ENCODE data around the gene NT5C.
"Not testable (repeated sequence)": the region's sequence is repeated elsewhere in the genome, so short reads cannot be mapped to it uniquely, and the experiment has no call there.

The NT5C gene

GRCh38 chr17:75146592-75146991 is 15.1 kb upstream of the NT5C start:
- FAIRE-seq: no peak
- no peak for DNase-seq (ENCODE audit: insufficient read length, low spot score)

GRCh38 chr17:75144816-75145512 is 13.4 kb upstream of the NT5C start:
- DNase-seq (ENCODE audit: insufficient read length, low spot score) (no peak), FAIRE-seq (no peak)

DNA sequence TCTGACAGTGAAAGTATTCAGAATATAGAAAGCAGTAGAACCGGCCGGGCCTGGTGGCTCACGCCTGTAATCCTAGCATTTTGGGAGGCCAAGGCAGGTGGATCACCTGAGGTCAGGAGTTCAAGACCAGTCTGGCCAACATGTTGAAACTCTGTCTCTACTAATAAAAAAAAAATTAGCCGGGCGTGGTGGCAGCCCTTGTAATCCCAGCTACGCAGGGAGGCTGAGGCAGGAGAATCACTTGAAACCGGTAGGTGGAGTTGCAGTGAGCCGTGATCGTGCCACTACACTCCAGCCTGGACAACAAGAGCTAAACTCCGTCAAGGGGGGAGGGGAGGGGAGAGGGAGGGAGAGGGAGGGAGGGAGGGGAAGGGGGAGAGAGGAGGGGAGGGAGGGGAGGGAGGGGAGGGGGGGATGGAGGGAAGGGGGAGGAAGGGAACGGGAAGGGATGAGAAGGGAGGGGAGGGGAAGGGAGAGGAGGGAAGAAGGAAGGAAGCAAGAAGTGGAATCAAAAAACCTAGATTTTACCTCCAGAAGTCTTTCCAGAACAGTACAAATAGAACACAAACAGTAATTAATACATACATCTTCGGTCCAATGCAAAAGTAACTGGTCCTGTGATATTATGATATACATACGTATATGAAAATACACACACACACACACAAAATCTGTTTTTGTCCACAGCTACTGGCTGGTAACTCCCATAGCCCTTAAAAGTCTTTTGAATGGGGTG is 10.9 kb upstream of the NT5C start:
- no peak for DNase-seq (ENCODE audit: insufficient read length, low spot score)

DNA sequence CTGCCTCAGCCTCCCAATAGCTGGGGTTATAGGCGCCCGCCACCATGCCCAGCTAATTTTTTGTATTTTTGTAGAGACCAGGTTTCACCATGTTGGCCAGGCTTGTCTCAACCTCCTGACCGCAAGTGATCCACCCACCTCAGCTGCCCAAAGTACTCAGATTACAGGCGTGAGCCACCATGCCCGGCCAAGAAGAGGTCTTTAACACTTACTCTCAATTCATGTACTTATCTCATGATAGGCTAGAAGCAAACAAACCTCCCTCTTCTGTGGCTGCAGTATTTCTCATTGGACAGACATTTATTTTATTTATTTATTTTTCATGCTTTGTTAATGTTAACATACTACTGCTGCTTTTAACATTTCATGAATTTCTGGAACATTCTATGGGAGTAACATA is 7.0 kb upstream of the NT5C start:
- no peak for DNase-seq (ENCODE audit: insufficient read length, low spot score)
- FAIRE-seq: no peak

More for the DNA sequence above, 10.9 kb upstream of the NT5C start:
- FAIRE-seq: no peak

GRCh38 chr17:75137762-75138161 is 6.2 kb upstream of the NT5C start:
- not testable (repeated sequence) for DNase-seq (ENCODE audit: insufficient read length, low spot score); FAIRE-seq

- FAIRE-seq (no peak), DNase-seq (ENCODE audit: insufficient read length, low spot score) (no peak)
These were observed 4.4 kb upstream of the NT5C start for GRCh38 chr17:75135946-75136345.

DNA sequence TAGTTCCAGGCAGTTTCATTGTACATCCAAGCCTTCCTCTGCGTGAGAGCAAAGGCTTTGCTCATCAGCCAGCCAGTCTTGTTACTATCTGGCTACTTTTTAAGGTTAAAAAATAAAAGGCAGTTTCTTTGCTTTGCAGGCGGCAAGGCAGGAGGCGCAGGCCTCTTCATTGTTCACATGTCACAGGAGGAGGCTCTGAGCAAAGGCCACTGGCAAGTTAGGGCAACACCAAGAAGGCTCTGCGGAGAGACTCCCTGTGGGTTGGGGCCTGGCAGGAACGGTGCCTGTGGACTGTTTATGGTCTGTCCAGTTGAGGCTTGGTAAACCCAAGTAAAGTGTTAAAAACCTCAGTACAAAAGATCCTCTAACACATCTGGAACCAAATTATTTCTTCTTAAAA is 3.9 kb upstream of the NT5C start:
- DNase-seq (ENCODE audit: insufficient read length, low spot score) (no peak), FAIRE-seq (no peak)

DNA sequence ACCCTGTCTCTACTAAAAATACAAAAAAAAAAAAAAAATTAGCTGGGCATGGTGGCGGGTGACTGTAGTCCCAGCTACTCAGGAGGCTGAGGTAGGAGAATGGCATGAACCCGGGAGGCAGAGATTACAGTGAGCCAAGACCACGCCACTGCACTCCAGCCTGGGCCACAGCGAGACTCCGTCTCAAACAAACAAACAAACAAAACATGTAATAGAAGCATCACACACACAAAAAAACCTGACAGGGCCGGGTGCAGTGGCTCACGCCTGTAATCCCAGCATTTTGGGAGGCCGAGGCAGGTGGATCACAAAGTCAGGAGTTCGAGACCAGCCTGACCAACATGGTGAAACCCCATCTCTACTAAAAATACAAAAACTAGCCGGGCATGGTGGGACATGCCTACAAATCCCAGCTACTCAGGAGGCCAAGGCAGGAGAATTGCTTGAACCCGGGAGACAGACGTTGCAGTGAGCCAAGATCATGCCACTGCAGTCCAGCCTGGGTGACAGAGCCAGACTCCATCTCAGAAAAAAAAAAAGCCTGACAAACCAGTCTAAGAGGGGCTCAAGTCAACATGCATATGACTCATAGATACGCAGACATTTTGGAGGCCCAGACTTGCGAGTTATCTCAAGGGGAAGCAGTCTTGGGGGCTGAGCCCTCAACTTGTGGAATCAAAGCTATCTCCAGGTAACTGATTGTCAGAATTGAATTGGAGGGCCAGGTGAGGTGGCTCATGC is 2.2 kb upstream of the NT5C start:
- DNase-seq (ENCODE audit: insufficient read length, low spot score); FAIRE-seq: not testable (repeated sequence)

DNA sequence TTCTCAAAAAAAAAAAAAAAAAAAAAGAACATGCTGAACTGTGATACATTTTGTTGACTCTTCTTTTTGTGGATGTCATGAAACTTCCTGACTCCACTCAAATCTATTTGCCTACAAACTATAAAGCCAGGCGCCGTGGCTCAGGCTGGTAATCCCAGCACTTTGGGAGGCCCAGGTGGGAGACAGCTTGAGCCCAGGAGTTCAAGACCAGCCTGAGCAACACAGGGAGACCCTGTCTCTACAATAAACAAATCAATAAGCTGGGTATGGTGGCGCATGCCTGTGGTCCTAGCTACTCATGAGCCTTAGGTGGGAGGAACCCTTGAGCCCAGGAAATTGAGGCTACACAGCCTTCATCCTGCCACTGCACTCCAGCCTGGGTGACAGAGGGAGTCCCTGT is 1.5 kb upstream of the NT5C start:
- DNase-seq (ENCODE audit: insufficient read length, low spot score) (no peak), FAIRE-seq (no peak)

GRCh38 chr17:75132018-75133000 is 767 bp upstream of the NT5C start:
- DNase-seq (ENCODE audit: insufficient read length, low spot score); FAIRE-seq: not testable (repeated sequence)

GRCh38 chr17:75130632-75131277 is 787 bp downstream of the NT5C start:
- DNase-seq (ENCODE audit: insufficient read length, low spot score) (peak; percentile 81), FAIRE-seq (no peak)

DNA sequence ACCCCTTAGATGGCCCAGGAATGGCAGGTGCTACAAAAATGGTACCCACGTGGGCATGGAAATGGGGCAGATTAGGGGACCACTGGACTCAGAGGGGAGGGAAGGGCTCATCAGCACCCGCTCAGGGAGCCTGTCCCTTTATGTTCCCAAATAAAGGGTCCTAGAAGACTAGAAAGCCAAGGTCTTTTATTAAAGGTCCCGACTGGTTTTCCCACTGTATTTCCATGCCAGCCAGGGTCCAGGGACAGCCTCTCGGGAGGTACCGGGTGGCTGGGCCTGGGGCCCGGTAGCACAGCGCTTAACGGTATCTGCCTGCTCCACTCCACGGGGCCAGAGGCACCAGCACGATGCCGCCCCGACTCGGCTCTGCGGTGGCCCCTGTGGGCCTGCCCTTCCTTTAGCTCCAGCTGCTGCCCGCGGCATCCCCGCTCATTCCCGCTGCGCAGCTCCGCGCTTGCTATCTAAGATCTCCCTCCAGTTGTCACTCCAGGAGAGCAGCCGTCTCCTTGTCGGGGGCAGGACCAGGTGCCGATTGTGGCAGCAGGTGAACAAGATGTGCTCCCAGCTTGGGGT is 1.4 kb downstream of the NT5C start:
- DNase-seq (ENCODE audit: insufficient read length, low spot score) (no peak), FAIRE-seq (no peak)

GRCh38 chr17:75129576-75129975 is 2.0 kb downstream of the NT5C start:
- DNase-seq (ENCODE audit: insufficient read length, low spot score): no peak
- no peak for FAIRE-seq

DNA sequence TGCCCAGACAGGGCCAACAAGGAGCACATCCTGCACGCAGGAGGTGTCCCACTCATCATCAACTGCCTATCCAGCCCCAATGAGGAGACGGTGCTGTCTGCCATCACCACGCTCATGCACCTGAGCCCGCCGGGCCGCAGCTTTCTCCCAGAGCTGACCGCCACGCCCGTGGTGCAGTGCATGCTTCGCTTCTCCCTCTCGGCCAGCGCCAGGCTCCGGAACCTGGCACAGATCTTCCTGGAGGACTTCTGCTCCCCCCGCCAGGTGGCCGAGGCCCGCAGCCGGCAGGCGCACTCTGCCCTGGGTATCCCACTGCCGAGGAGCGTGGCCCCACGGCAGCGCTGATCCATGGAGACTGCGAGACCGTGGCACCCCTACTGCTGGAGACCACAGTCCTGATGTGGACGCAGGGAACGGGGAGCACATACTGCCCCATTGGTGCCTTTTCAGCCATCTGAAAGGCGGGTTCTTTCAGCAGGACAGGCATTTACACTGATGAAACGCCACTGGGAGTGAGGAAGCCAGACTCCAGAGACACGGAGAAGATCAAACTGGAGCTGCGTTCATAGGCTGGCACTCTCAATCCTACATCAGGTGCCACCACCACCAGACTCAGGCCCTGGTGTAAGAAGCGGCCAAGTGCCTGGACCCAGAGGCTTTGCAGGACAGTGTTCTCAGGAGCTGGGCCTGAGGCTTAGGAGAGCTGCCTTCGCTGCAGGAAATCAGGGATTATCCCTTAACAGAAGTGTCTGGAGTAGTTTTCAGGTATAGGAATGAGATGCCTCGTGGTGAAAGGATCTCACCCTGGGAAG is 2.6 kb downstream of the NT5C start:
- FAIRE-seq (no peak), DNase-seq (ENCODE audit: insufficient read length, low spot score) (no peak)

DNA sequence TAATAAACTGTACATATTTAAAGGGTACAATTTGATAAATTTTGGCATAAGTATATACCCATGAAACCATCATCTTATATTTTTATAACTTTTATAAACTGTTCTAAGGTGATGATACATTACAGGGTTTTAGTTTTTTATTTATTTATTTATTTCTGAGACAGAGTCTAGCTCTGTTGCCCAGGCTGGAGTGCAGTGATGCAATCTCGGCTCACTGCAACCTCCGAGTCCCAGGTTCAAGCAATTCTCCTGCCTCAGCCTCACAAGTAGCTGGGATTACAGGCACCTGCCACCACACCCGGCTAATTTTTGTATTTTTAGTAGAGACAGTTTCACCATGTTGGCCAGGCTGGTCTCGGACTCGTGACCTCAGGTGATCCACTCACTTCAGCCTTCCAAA is 3.6 kb downstream of the NT5C start:
- not testable (repeated sequence) for FAIRE-seq; DNase-seq (ENCODE audit: insufficient read length, low spot score)

- no peak for DNase-seq (ENCODE audit: insufficient read length, low spot score)
- FAIRE-seq: no peak
These were observed 4.6 kb downstream of the NT5C start for GRCh38 chr17:75126954-75127353.

GRCh38 chr17:75125984-75126383 is 5.6 kb downstream of the NT5C start:
- DNase-seq (ENCODE audit: insufficient read length, low spot score): no peak
- no peak for FAIRE-seq

DNA sequence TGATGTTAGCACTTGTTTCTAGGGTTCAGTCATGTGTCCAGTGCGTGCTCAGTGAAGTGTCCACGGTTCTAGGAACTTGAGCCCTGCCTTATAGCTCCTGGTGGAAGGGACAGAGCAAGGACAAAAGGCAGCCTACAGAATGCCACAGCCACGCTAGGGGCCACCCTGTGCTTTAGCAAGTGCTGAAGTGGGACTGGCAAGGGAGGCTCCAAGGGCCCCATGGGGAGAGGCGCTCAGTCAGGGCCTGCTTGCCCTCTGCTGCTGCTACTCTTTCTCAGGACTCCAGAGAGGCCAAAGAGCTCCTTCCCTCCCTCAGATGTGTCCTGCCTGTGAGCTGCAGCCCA is 6.8 kb downstream of the NT5C start:
- DNase-seq (ENCODE audit: insufficient read length, low spot score) (no peak), FAIRE-seq (no peak)

Data from HTR-8/SVneo (cell line).